ENCODE data around the gene FRZB.

FRZB gene

GRCh38 chr2:182821182-182821581, 45.3 kb downstream of the FRZB start:
- TF ChIP-seq CTCF (IDR thresholded peaks at IDR 0.05), result no peak
- Histone ChIP-seq H3K27ac (no peak overlapping the region), H3K4me3 (no peak overlapping the region)
- no peak for DNase-seq (ENCODE audit: low spot score)

- no peak overlapping the region for H3K4me3 ChIP-seq
- H3K27ac ChIP-seq, result no peak overlapping the region
- no peak for TF ChIP-seq CTCF (IDR thresholded peaks at IDR 0.05)
- DNase-seq (ENCODE audit: low spot score), result no peak
Measured at GRCh38 chr2:182819412-182819811, 47.0 kb downstream of the FRZB start.

- no peak for DNase-seq (ENCODE audit: low spot score)
- no peak for TF ChIP-seq CTCF (IDR thresholded peaks at IDR 0.05)
Measured at GRCh38 chr2:182818925-182819324, 47.5 kb downstream of the FRZB start.

GRCh38 chr2:182818501-182818900, 47.9 kb downstream of the FRZB start:
- Histone ChIP-seq H3K27ac (no peak overlapping the region), H3K4me3 (no peak overlapping the region)
- no peak for TF ChIP-seq CTCF (IDR thresholded peaks at IDR 0.05)
- no peak for DNase-seq (ENCODE audit: low spot score)

More at GRCh38 chr2:182818925-182819324, 47.5 kb downstream of the FRZB start:
- H3K4me3 ChIP-seq, result no peak overlapping the region
- no peak overlapping the region for H3K27ac ChIP-seq

- H3K4me3 ChIP-seq, result no peak overlapping the region
- no peak for TF ChIP-seq CTCF (IDR thresholded peaks at IDR 0.05)
- H3K27ac ChIP-seq, result no peak overlapping the region
- DNase-seq (ENCODE audit: low spot score), result no peak
Measured at GRCh38 chr2:182817558-182817957, 48.9 kb downstream of the FRZB start.

- Histone ChIP-seq H3K27ac (no peak overlapping the region), H3K4me3 (no peak overlapping the region)
- TF ChIP-seq CTCF (IDR thresholded peaks at IDR 0.05), result no peak
- no peak for DNase-seq (ENCODE audit: low spot score)
Measured at GRCh38 chr2:182816866-182817265, 49.6 kb downstream of the FRZB start.

GRCh38 chr2:182814804-182815203, 51.6 kb downstream of the FRZB start:
- no peak for DNase-seq (ENCODE audit: low spot score)
- TF ChIP-seq CTCF (IDR thresholded peaks at IDR 0.05), result no peak
- no peak overlapping the region for H3K27ac ChIP-seq
- no peak overlapping the region for H3K4me3 ChIP-seq
